GM21786 (cell line): ENCODE data around the gene TAF8.
A peak's percentile ranks its signal among the peaks of the same experiment; 100 is the strongest.
"Not testable (repeated sequence)": the region's sequence is repeated elsewhere in the genome, so short reads cannot be mapped to it uniquely, and the experiment has no call there.

Source experiments
- ATAC-seq: cut with Tn5 transposase; IDR thresholded peaks from one replicate; pipeline ENCODE4 v1.9.1; 2021; ENCODE audit not compliant: unreplicated experiment

The TAF8 gene

GRCh38 chr6:42050297-42051267, at the start of gene TAF8:
TSS of gene TAF8 (plus strand) at chr6:42050524. CDS start at chr6:42050542, 18 bp downstream.
- ATAC-seq = peak; percentile 67

GRCh38 chr6:42001506-42001905, 48.8 kb upstream of the TAF8 start:
- no peak for ATAC-seq

- ATAC-seq = not testable (repeated sequence)
These were observed 46.7 kb upstream of the TAF8 start for GRCh38 chr6:42003658-42004057.

GRCh38 chr6:42007286-42008137, 42.8 kb upstream of the TAF8 start:
- ATAC-seq = no peak

- ATAC-seq = not testable (repeated sequence)
These were observed 42.2 kb upstream of the TAF8 start for GRCh38 chr6:42008138-42008528.

GRCh38 chr6:42009844-42010184, 40.5 kb upstream of the TAF8 start:
- ATAC-seq = no peak

- peak; percentile 46 for ATAC-seq
These were observed 40.0 kb upstream of the TAF8 start for GRCh38 chr6:42010185-42010891.

- ATAC-seq = no peak
These were observed 39.4 kb upstream of the TAF8 start for GRCh38 chr6:42010909-42011308.

- ATAC-seq = no peak
These were observed 37.7 kb upstream of the TAF8 start for GRCh38 chr6:42012501-42013133.

- ATAC-seq = no peak
These were observed 37.2 kb upstream of the TAF8 start for GRCh38 chr6:42013134-42013516.

- no peak for ATAC-seq
These were observed 33.2 kb upstream of the TAF8 start for GRCh38 chr6:42017021-42017643.

GRCh38 chr6:42020967-42021366, 29.4 kb upstream of the TAF8 start:
- ATAC-seq = no peak

- peak; percentile 33 for ATAC-seq
These were observed 28.2 kb upstream of the TAF8 start for GRCh38 chr6:42021847-42022754.

GRCh38 chr6:42022755-42023384, 27.5 kb upstream of the TAF8 start:
- no peak for ATAC-seq

- peak; percentile 62 for ATAC-seq
These were observed 25.1 kb upstream of the TAF8 start for GRCh38 chr6:42025066-42025844.

GRCh38 chr6:42025845-42026243, 24.5 kb upstream of the TAF8 start:
- ATAC-seq = no peak

GRCh38 chr6:42026540-42026939, 23.8 kb upstream of the TAF8 start:
- no peak for ATAC-seq
